IMR-90 (cell line): ENCODE data around the gene GNG11.

Experiments
- CEBPB ChIP-seq: IDR thresholded peaks from 2 replicates; pipeline ENCODE4 v1.6.1; 2012; ENCODE audit warnings: low read depth, low read length, improper control_type of control experiment
- CTCF ChIP-seq: conservative IDR thresholded peaks from 2 replicates; pipeline ENCODE4 v1.5.1; 2012; ENCODE audit warnings: mild to moderate bottlenecking, low read depth, low read length, improper control_type of control experiment
- FOS ChIP-seq: fragments of 150-350 bp; IDR thresholded peaks from 2 replicates; pipeline ENCODE4 v1.6.1; 2016; ENCODE audit warnings: low read depth, low read length
- MAZ ChIP-seq: IDR thresholded peaks from 2 replicates; pipeline ENCODE4 v1.6.1; 2012; ENCODE audit warnings: low read depth, mild to moderate bottlenecking, low read length, improper control_type of control experiment, moderate library complexity, borderline replicate concordance
- MXI1 ChIP-seq: IDR thresholded peaks from 2 replicates; pipeline ENCODE4 v1.6.1; 2012; ENCODE audit warnings: low read depth, mild to moderate bottlenecking, low read length, moderate library complexity, borderline replicate concordance
- POLR2A ChIP-seq: IDR thresholded peaks from 2 replicates; pipeline ENCODE4 v1.6.1; 2012; ENCODE audit warnings: mild to moderate bottlenecking, low read depth, low read length
- RAD21 ChIP-seq: IDR thresholded peaks from 2 replicates; pipeline ENCODE4 v1.6.1; 2012; ENCODE audit warnings: low read length, improper control_type of control experiment
- RCOR1 ChIP-seq: IDR thresholded peaks from 2 replicates; pipeline ENCODE4 v1.6.1; 2012; ENCODE audit warnings: mild to moderate bottlenecking, low read length, improper control_type of control experiment; ENCODE audit not compliant: insufficient replicate concordance
- SMC3 ChIP-seq: fragments of 150-350 bp; IDR thresholded peaks from 2 replicates; pipeline ENCODE4 v1.6.1; 2016; ENCODE audit warnings: low read depth, mild to moderate bottlenecking, antibody characterized with exemption, low read length, moderate library complexity
- TF ChIP-seq, protein P1 (sequence below): fragments of 150-350 bp; IDR thresholded peaks from 2 replicates; pipeline ENCODE4 v1.6.1; 2016; ENCODE audit warnings: low read depth, mild to moderate bottlenecking, low read length, moderate library complexity, borderline replicate concordance
- TF ChIP-seq, protein P2 (sequence below): fragments of 150-350 bp; IDR thresholded peaks from 2 replicates; pipeline ENCODE4 v1.6.1; 2017; ENCODE audit warnings: mild to moderate bottlenecking, antibody characterized with exemption, low read length, low read depth

DNA sequence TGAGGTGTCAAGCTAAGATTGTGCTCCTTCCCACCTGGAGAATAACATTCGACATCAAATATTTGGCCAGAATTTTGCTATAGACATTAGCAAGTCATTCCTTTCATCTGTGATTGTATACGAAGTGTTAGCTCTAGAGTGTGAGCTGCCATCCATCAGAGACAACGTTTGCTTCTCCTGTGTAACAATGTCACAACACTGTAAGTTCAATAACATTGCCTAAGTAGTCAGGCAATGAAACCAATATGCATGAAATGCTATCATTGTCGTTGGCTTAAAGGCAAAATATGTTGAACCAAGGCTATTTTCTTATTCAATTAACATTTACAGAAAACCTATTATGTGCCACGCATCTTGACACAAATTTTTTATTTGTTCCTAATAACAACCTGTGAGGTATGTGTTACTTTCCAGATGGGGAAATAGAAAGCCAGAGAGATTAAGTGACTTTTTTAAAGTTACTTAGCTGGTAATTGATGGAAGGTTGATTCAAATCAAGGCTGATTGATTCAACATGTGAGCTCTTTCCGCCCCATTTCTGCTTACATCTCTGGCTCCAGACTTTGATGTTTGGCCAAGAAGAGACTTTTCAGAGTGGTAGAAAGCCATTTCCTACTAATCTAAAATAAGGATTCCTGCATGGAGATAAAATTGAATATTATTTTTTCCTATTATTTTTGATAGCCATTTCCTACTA, 50.6 kb downstream of the GNG11 start:
- no peak for TF ChIP-seq RAD21
- no peak for TF ChIP-seq CTCF
- TF ChIP-seq RCOR1 = no peak
- TF ChIP-seq, protein P1, sequence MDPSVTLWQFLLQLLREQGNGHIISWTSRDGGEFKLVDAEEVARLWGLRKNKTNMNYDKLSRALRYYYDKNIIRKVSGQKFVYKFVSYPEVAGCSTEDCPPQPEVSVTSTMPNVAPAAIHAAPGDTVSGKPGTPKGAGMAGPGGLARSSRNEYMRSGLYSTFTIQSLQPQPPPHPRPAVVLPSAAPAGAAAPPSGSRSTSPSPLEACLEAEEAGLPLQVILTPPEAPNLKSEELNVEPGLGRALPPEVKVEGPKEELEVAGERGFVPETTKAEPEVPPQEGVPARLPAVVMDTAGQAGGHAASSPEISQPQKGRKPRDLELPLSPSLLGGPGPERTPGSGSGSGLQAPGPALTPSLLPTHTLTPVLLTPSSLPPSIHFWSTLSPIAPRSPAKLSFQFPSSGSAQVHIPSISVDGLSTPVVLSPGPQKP = no peak
- no peak for TF ChIP-seq CEBPB
- no peak for TF ChIP-seq POLR2A
- TF ChIP-seq FOS = no peak
- TF ChIP-seq MAZ = no peak
- TF ChIP-seq SMC3 = no peak
- TF ChIP-seq MXI1 = no peak
- TF ChIP-seq, protein P2, sequence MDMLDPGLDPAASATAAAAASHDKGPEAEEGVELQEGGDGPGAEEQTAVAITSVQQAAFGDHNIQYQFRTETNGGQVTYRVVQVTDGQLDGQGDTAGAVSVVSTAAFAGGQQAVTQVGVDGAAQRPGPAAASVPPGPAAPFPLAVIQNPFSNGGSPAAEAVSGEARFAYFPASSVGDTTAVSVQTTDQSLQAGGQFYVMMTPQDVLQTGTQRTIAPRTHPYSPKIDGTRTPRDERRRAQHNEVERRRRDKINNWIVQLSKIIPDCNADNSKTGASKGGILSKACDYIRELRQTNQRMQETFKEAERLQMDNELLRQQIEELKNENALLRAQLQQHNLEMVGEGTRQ = no peak
